Bladder microvascular endothelial cell (primary cell): Measurements from ENCODE around the gene DEPDC4. TPM values are rescaled to one million over a fixed set of nuclear protein-coding genes. Genes with fewer than 3 reads are reported as not detected.

Source experiments
- total RNA-seq: library from RNA; depleted of rRNA; stranded (reverse); fragments of >200 nt; gene quantifications from 2 replicates; pipeline ENCODE4 v1.2.3, GENCODE V29; 2014

DEPDC4 gene
- total RNA-seq: 0.32 and 0.82 TPM in 2 replicates

DNA sequence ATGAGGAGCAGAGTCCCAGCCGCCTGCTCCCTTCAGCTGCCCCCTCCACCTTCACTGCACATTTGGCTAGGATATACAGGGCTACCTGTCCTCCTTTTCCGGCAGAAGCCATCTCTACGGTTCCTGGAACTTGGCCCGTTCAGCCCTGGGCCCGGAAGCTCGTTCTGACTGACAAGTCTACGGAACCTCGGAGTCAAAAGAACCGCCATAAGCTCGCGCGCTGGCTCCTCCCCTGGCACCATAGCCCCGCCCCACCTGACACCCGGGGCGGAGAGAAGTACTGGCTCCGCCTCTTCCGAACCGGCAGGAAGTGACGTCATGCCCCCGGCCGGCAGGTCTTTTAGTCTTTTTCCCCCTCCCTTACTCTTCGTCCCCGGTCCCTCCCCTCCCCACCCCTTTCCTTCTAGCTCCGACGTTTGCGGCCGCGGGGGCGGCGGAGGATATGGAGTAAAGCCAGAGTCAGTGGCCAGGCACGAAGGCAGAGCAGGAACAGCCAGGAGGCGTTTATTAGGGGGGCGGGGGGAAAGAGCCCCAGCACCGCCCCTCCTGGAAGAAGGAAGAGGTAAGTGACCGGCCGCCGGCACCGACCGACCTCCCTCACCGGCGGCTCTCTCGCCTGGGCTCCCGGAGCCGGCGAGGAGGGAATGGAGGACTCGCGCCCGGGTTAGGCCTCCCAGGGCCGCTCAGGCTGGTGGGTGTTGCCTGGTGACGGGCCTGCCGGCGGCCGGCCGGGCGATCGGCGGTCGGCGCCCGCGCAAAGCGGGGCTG, at the start of gene DEPDC4, which contains the start of gene SCYL2:
Gene DEPDC4, minus strand, starts transcription at position 245 of the 768 bp plus-strand sequence. Its CDS starts 3 bp downstream, at position 242.
Gene SCYL2, plus strand, starts transcription at position 343 of the 768 bp plus-strand sequence. CDS start 15,794 bp downstream, outside the sequence.

DNA sequence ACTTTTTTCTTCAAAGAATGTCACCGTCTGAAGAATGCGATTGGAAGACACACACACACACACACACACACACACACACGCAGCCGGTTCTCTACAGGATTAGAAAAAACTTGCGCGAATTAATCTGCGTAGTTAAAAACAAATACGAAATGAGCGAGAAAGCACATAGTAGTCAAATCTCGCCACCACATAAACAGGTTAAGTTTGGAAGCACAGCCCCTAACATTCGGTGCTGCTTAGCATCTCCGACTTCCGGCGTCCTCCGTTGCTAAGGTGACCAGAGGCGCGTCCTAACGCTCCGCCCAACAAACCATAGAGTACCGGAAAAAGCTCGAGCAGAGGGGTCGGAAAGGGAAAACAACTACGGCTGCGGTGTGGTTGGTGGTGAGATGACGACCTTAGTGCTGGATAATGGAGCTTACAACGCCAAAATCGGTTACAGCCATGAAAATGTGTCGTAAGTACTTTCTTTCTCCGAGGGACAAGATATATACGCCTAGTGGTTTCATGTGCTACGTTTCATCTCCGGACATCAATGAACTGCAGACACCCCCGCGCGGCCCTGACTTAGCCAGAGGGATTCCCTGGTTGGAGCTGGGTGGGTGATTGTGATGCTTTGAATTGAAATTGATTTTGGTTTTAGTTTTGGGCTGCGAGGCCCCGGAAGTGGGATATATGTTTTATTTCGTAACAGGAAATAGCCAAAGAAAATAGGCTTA, 66.3 kb downstream of the DEPDC4 start, which contains the start of gene ACTR6:
Gene ACTR6, plus strand, starts transcription at position 353 of the 719 bp plus-strand sequence. Its CDS starts 37 bp downstream, at position 390.

Other genes starting within 250 kb of the DEPDC4 start
- gene BLTP3B, start 124.2 kb downstream of the DEPDC4 start, total RNA-seq: 10.4 and 16.2 TPM in 2 replicates
- 8.4 and 13.5 TPM in 2 replicates for gene ACTR6, start 66.3 kb downstream of the DEPDC4 start, total RNA-seq
- 27.7 and 40.8 TPM in 2 replicates for gene SCYL2, start 98 bp upstream of the DEPDC4 start, total RNA-seq
- gene SLC17A8, start 90.0 kb upstream of the DEPDC4 start, total RNA-seq: not detected in 2 replicates
- not detected in 2 replicates for gene NR1H4, start 206.8 kb upstream of the DEPDC4 start, total RNA-seq